ENCODE measurements around the gene POU3F4.

Gene POU3F4

GRCh38 chrX:83508006-83508405 lies at the start of gene POU3F4:
Gene POU3F4 (plus strand): TSS chrX:83508290. CDS start chrX:83508325, 35 bp downstream.
- DNase-seq (ENCODE audit: low read depth): no peak

GRCh38 chrX:83469551-83469950 lies 38.5 kb upstream of the POU3F4 start:
- no peak for DNase-seq (ENCODE audit: low read depth)

- no peak for DNase-seq (ENCODE audit: low read depth)
Measured at GRCh38 chrX:83495898-83496297, 12.2 kb upstream of the POU3F4 start.

- no peak for DNase-seq (ENCODE audit: low read depth)
Measured at GRCh38 chrX:83501003-83501402, 7.1 kb upstream of the POU3F4 start.

GRCh38 chrX:83501530-83501929 lies 6.6 kb upstream of the POU3F4 start:
- no peak for DNase-seq (ENCODE audit: low read depth)

- DNase-seq (ENCODE audit: low read depth): no peak
Measured at GRCh38 chrX:83504721-83505479, 3.2 kb upstream of the POU3F4 start.

- no peak for DNase-seq (ENCODE audit: low read depth)
Measured at GRCh38 chrX:83508526-83509253, 600 bp downstream of the POU3F4 start.

- DNase-seq (ENCODE audit: low read depth): no peak
Measured at GRCh38 chrX:83509254-83509801, 1.2 kb downstream of the POU3F4 start.

- no peak for DNase-seq (ENCODE audit: low read depth)
Measured at GRCh38 chrX:83510510-83511062, 2.5 kb downstream of the POU3F4 start.

- DNase-seq (ENCODE audit: low read depth): no peak
Measured at GRCh38 chrX:83511208-83511607, 3.1 kb downstream of the POU3F4 start.

GRCh38 chrX:83512111-83512510 lies 4.0 kb downstream of the POU3F4 start:
- no peak for DNase-seq (ENCODE audit: low read depth)

GRCh38 chrX:83516597-83516996 lies 8.5 kb downstream of the POU3F4 start:
- DNase-seq (ENCODE audit: low read depth): no peak

GRCh38 chrX:83521905-83522304 lies 13.8 kb downstream of the POU3F4 start:
- no peak for DNase-seq (ENCODE audit: low read depth)

- no peak for DNase-seq (ENCODE audit: low read depth)
Measured at GRCh38 chrX:83529950-83530349, 21.9 kb downstream of the POU3F4 start.

GRCh38 chrX:83535417-83536196 lies 27.5 kb downstream of the POU3F4 start:
- no peak for DNase-seq (ENCODE audit: low read depth)

Data from stimulated activated CD8-positive, alpha-beta memory T cell treated with anti-CD3 and anti-CD28 coated beads, Interleukin-15, amount 100 ng/mL, for 24 hours (primary cell).